ENCODE results near the gene ELMO1.

The ELMO1 gene

DNA sequence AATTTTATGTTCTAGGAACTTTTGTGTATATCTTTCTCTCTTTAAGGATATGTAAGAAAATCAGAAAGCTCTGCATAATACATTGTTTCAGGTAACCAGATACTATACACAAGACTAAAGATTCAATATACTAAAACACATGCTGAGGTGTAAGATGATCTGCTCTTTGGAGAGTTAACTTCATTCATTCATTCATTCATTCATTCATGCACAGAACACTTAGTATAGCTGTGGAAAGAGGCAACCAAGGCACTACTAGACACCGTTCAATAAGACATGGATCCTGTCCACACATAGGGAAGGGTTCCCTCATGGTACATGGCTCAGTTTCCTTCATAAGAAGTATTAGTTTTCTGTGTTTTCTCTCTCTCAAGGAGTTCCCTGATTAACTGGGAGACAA lies 516.8 kb downstream of the ELMO1 start:
- CTCF ChIA-PET, result interaction anchor here (1.2 to 1.3 kb wide), 2 partner anchors 10 to 16 kb away, joined by 4 to 5 read pairs; no protein-coding TSS in a partner anchor
- TF ChIP-seq CTCF (IDR thresholded peaks at IDR 0.05; ENCODE audit: control extremely low read depth, extremely low read depth, low read depth, missing control alignments), result no peak
- DNase-seq (ENCODE audit: extremely low spot score), result no peak
- POLR2A ChIA-PET, result no interaction called here

DNA sequence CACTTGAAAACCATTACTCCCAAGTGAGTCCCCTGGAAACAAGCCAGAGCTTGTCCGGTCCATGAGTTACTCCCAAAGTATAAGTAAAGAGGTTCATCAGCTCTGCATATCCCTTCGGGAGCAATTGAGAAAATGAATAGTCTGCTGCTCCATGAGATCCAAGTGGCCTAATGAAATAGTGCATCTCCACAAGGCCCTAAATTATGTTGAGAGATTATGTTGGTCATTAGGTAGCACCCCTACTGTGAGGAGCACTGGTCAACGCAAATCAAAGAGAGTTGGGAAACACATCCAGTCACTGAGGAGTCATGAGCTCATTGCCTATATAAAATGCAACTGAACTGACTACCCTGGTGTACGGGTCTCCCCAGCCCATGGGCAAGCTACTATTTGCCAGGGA lies 518.9 kb downstream of the ELMO1 start:
- POLR2A ChIA-PET, result no interaction called here
- CTCF ChIA-PET, result interaction anchor here (1.1 to 2.9 kb wide), 8 partner anchors 10 to 270 kb away, joined by 3 to 20 read pairs (median 4); no protein-coding TSS in a partner anchor
- no peak for TF ChIP-seq CTCF (IDR thresholded peaks at IDR 0.05; ENCODE audit: control extremely low read depth, extremely low read depth, low read depth, missing control alignments)
- no peak for DNase-seq (ENCODE audit: extremely low spot score)

- DNase-seq (ENCODE audit: extremely low spot score), result no peak
- CTCF ChIA-PET, result interaction anchor here (0.9 to 2.9 kb wide), 5 partner anchors 11 to 271 kb away, joined by 4 to 20 read pairs (median 5); no protein-coding TSS in a partner anchor
- no peak for TF ChIP-seq CTCF (IDR thresholded peaks at IDR 0.05; ENCODE audit: control extremely low read depth, extremely low read depth, low read depth, missing control alignments)
- POLR2A ChIA-PET, result no interaction called here
Observed at GRCh38 chr7:36928718-36929117, 519.9 kb downstream of the ELMO1 start.

DNA sequence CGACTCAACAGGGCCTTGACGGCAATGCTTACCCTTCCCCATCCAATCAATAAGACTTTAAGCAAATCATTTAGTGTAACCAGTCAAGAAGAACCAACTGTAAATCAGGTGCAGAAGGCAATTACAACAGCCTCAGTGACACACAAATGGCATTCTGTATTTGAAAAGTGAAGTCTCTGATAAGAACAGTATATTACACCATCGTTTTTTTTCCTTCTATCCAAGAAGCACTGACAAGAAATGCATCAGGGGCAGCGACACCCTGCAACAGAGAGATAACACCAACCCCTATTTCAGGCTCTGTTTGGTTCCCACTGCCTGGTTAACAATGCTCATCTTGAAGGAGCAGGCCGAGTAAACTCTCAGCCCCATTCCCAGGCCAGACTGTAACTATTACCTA lies 520.4 kb downstream of the ELMO1 start:
- ChIA-PET POLR2A (no interaction called here), CTCF (interaction anchor here (1.7 to 2.9 kb wide), 4 partner anchors 12 to 272 kb away, joined by 4 to 20 read pairs (median 9); no protein-coding TSS in a partner anchor)
- DNase-seq (ENCODE audit: extremely low spot score), result no peak
- no peak for TF ChIP-seq CTCF (IDR thresholded peaks at IDR 0.05; ENCODE audit: control extremely low read depth, extremely low read depth, low read depth, missing control alignments)

- CTCF ChIA-PET, result no interaction called here
- no peak for TF ChIP-seq CTCF (IDR thresholded peaks at IDR 0.05; ENCODE audit: control extremely low read depth, extremely low read depth, low read depth, missing control alignments)
- POLR2A ChIA-PET, result no interaction called here
Observed at GRCh38 chr7:36925691-36926090, 523.0 kb downstream of the ELMO1 start.

GRCh38 chr7:36925207-36925606 lies 523.5 kb downstream of the ELMO1 start:
- DNase-seq (ENCODE audit: extremely low spot score), result no peak
- no peak for TF ChIP-seq CTCF (IDR thresholded peaks at IDR 0.05; ENCODE audit: control extremely low read depth, extremely low read depth, low read depth, missing control alignments)
- POLR2A ChIA-PET, result no interaction called here
- CTCF ChIA-PET, result no interaction called here

More at GRCh38 chr7:36925691-36926090, 523.0 kb downstream of the ELMO1 start:
- no peak for DNase-seq (ENCODE audit: extremely low spot score)
